Esophagus muscularis mucosa (tissue), 3 donors: ENCODE results near the gene CEP112.

ENCODE experiments used
- POLR2A ChIP-seq: fragments of 450-650 bp; IDR thresholded peaks from one replicate; pipeline ENCODE4 v1.6.1; 2017; ENCODE audit warnings: antibody characterized with exemption, moderate library complexity, mild to moderate bottlenecking, low read depth
- TF ChIP-seq, protein P1 (sequence below), 3 experiments: fragments of 200-600 bp in 2 of 3; fragments of 450-650 bp in 1 of 3; sonication (generic) in 2 of 3; IDR thresholded peaks; one replicate each; pipeline ENCODE4 v1.5.1; 2017 to 2019; ENCODE audit warnings: antibody characterized with exemption in 3 of 3, mild to moderate bottlenecking in 2 of 3, moderate library complexity in 1 of 3

DNA sequence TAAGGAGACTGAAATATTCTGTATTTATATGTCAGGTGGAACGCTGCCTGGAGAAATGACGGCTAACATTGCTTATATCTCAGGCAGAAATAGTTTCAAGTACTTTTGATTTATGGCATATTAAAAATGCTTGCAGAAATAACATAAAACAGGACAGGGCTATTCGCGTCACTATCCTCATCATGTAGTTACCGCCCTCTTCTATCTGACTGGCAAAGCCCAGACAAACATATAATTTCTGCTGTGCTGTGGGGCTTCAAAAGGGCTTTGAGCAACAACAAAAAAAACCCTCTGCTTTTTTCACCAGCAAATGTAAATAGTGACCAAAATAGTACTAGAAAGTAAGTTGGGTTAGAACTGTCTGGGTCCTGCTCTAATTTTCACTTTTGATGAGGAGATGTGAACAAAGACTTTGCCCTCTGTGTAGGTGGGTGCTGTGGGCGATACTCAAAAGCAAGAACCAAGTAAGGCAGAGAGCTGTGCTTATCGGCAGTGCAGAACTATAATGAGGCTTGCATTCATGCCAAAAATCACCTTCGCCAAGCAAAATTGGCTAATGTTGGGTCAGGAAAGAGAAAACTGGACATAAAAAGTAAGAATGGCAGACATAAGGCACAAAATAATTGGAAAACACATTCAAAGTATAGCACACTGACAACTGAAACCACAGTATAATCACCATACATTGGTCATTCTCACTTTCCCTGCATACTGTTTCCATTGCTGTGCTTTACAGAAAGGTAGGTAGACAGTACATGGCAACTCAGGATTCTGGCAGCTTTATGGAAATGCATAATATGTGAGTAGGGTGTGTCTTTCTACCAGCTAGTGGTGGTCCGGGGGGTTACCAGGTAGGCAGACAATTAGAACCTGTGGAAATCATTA is 479.3 kb downstream of the CEP112 start:
- TF ChIP-seq, protein P1, sequence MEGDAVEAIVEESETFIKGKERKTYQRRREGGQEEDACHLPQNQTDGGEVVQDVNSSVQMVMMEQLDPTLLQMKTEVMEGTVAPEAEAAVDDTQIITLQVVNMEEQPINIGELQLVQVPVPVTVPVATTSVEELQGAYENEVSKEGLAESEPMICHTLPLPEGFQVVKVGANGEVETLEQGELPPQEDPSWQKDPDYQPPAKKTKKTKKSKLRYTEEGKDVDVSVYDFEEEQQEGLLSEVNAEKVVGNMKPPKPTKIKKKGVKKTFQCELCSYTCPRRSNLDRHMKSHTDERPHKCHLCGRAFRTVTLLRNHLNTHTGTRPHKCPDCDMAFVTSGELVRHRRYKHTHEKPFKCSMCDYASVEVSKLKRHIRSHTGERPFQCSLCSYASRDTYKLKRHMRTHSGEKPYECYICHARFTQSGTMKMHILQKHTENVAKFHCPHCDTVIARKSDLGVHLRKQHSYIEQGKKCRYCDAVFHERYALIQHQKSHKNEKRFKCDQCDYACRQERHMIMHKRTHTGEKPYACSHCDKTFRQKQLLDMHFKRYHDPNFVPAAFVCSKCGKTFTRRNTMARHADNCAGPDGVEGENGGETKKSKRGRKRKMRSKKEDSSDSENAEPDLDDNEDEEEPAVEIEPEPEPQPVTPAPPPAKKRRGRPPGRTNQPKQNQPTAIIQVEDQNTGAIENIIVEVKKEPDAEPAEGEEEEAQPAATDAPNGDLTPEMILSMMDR (IDR thresholded peaks at IDR 0.05), result no peak
- no peak for TF ChIP-seq POLR2A
